Measurements from ENCODE around the gene TAS1R1.

TAS1R1 gene

GRCh38 chr1:6577831-6578525 lies 22.9 kb downstream of the TAS1R1 start:
- H2AK5ac ChIP-seq (ENCODE audit: low read length) = no peak overlapping the region
- H3K56ac ChIP-seq (ENCODE audit: low read length) = no peak overlapping the region
- no peak overlapping the region for H4K8ac ChIP-seq (ENCODE audit: low read depth, low read length)
- no peak overlapping the region for H3K9ac ChIP-seq (ENCODE audit: low read length)
- no peak overlapping the region for H3K23ac ChIP-seq (ENCODE audit: low read length)
- H3K79me2 ChIP-seq (ENCODE audit: control insufficient read depth, insufficient read depth, low read length) = peaks cover 3% of the 10 kb centered on the region
- no peaks in the 10 kb centered on the region for H3K27me3 ChIP-seq (ENCODE audit: insufficient read depth, low read length, poor library complexity)
- H2BK120ac ChIP-seq (ENCODE audit: low read depth, low read length) = no peak overlapping the region
- WGBS (ENCODE audit: extremely low coverage, insufficient coverage, low lambda C conversion rate) = no CpG with 5 or more reads among the region's 6 CpGs
- peaks cover 8% of the 10 kb centered on the region for H3K79me1 ChIP-seq (ENCODE audit: low read length)
- no peak overlapping the region for H2BK15ac ChIP-seq (replicated peaks; ENCODE audit: low read depth)
- no peak for DNase-seq
- H3K36me3 ChIP-seq (ENCODE audit: control insufficient read depth, insufficient read depth, low read length) = no peaks in the 10 kb centered on the region
- no peak overlapping the region for H3K4me2 ChIP-seq (ENCODE audit: low read length)
- no peak overlapping the region for H3K18ac ChIP-seq (ENCODE audit: low read length)
- no peak overlapping the region for H3K4ac ChIP-seq (ENCODE audit: low read depth, low read length)
- H2BK5ac ChIP-seq (ENCODE audit: low read length) = no peak overlapping the region
- no peak overlapping the region for H3K27ac ChIP-seq (ENCODE audit: low read depth, low read length)
- no peak overlapping the region for H4K5ac ChIP-seq (ENCODE audit: low read length)
- peaks cover 3% of the 10 kb centered on the region for H3K4me1 ChIP-seq (ENCODE audit: control insufficient read depth, low read depth, low read length)
- no peak overlapping the region for H3K4me3 ChIP-seq (ENCODE audit: low read length)

GRCh38 chr1:6578624-6579373 lies 23.7 kb downstream of the TAS1R1 start:
- no peak overlapping the region for H3K4ac ChIP-seq (ENCODE audit: low read depth, low read length)
- H3K4me2 ChIP-seq (ENCODE audit: low read length) = no peak overlapping the region
- H3K4me1 ChIP-seq (ENCODE audit: control insufficient read depth, low read depth, low read length) = peaks cover 3% of the 10 kb centered on the region
- peak overlapping the region; percentile 58 for H3K9ac ChIP-seq (ENCODE audit: low read length)
- no peaks in the 10 kb centered on the region for H3K36me3 ChIP-seq (ENCODE audit: control insufficient read depth, insufficient read depth, low read length)
- no peak overlapping the region for H3K4me3 ChIP-seq (ENCODE audit: low read length)
- no peak overlapping the region for H3K18ac ChIP-seq (ENCODE audit: low read length)
- H4K5ac ChIP-seq (ENCODE audit: low read length) = no peak overlapping the region
- no peak overlapping the region for H3K23ac ChIP-seq (ENCODE audit: low read length)
- no peak overlapping the region for H2BK15ac ChIP-seq (replicated peaks; ENCODE audit: low read depth)
- peaks cover 3% of the 10 kb centered on the region for H3K79me2 ChIP-seq (ENCODE audit: control insufficient read depth, insufficient read depth, low read length)
- WGBS (ENCODE audit: extremely low coverage, insufficient coverage, low lambda C conversion rate) = no CpG with 5 or more reads among the region's 14 CpGs
- DNase-seq = no peak
- H3K27me3 ChIP-seq (ENCODE audit: insufficient read depth, low read length, poor library complexity) = no peaks in the 10 kb centered on the region
- H2BK120ac ChIP-seq (ENCODE audit: low read depth, low read length) = no peak overlapping the region
- H3K79me1 ChIP-seq (ENCODE audit: low read length) = peaks cover 8% of the 10 kb centered on the region
- H3K56ac ChIP-seq (ENCODE audit: low read length) = peak overlapping the region; percentile 81
- H4K8ac ChIP-seq (ENCODE audit: low read depth, low read length) = no peak overlapping the region
- peak overlapping the region; percentile 89 for H2AK5ac ChIP-seq (ENCODE audit: low read length)
- no peak overlapping the region for H2BK5ac ChIP-seq (ENCODE audit: low read length)
- no peak overlapping the region for H3K27ac ChIP-seq (ENCODE audit: low read depth, low read length)

- H3K79me1 ChIP-seq (ENCODE audit: low read length) = peaks cover 8% of the 10 kb centered on the region
- H3K4me2 ChIP-seq (ENCODE audit: low read length) = peak within 1 kb of the TSS; percentile 66
- H3K36me3 ChIP-seq (ENCODE audit: control insufficient read depth, insufficient read depth, low read length) = no peaks in the 10 kb centered on the region
- H2AK5ac ChIP-seq (ENCODE audit: low read length) = peak within 1 kb of the TSS; percentile 89
- H2BK15ac ChIP-seq (replicated peaks; ENCODE audit: low read depth) = no peak within 1 kb of the TSS
- H2BK5ac ChIP-seq (ENCODE audit: low read length) = no peak within 1 kb of the TSS
- H3K4ac ChIP-seq (ENCODE audit: low read depth, low read length) = no peak within 1 kb of the TSS
- no peaks in the 10 kb centered on the region for H3K27me3 ChIP-seq (ENCODE audit: insufficient read depth, low read length, poor library complexity)
- no peak within 1 kb of the TSS for H4K8ac ChIP-seq (ENCODE audit: low read depth, low read length)
- peak within 1 kb of the TSS; percentile 88 for H3K56ac ChIP-seq (ENCODE audit: low read length)
- peak within 1 kb of the TSS; percentile 81 for H3K9ac ChIP-seq (ENCODE audit: low read length)
- no CpG with 5 or more reads among the region's 58 CpGs for WGBS (ENCODE audit: extremely low coverage, insufficient coverage, low lambda C conversion rate)
- H3K18ac ChIP-seq (ENCODE audit: low read length) = no peak within 1 kb of the TSS
- no peak within 1 kb of the TSS for H4K5ac ChIP-seq (ENCODE audit: low read length)
- peak within 1 kb of the TSS; percentile 69 for H3K4me3 ChIP-seq (ENCODE audit: low read length)
- peak; percentile 99 for DNase-seq
- no peak within 1 kb of the TSS for H2BK120ac ChIP-seq (ENCODE audit: low read depth, low read length)
- H3K4me1 ChIP-seq (ENCODE audit: control insufficient read depth, low read depth, low read length) = peaks cover 3% of the 10 kb centered on the region
- H3K27ac ChIP-seq (ENCODE audit: low read depth, low read length) = no peak within 1 kb of the TSS
- no peak within 1 kb of the TSS for H3K23ac ChIP-seq (ENCODE audit: low read length)
- peaks cover 3% of the 10 kb centered on the region for H3K79me2 ChIP-seq (ENCODE audit: control insufficient read depth, insufficient read depth, low read length)
Measured at GRCh38 chr1:6579374-6580118, 24.4 kb downstream of the TAS1R1 start, which contains the start of gene ZBTB48. TSS of gene ZBTB48 (plus strand) at chr1:6579994. CDS start at chr1:6580610, 616 bp downstream.

- Histone ChIP-seq H3K23ac (ENCODE audit: low read length) (no peak overlapping the region), H3K27me3 (ENCODE audit: insufficient read depth, low read length, poor library complexity) (no peaks in the 10 kb centered on the region)
- no CpG with 5 or more reads among the region's 30 CpGs for WGBS (ENCODE audit: extremely low coverage, insufficient coverage, low lambda C conversion rate)
Measured at GRCh38 chr1:6580119-6580592, 25.0 kb downstream of the TAS1R1 start.

GRCh38 chr1:6580593-6581409 lies 25.7 kb downstream of the TAS1R1 start:
- peak; percentile 46 for DNase-seq
- Histone ChIP-seq H3K27ac (ENCODE audit: low read depth, low read length) (no peak overlapping the region), H3K36me3 (ENCODE audit: control insufficient read depth, insufficient read depth, low read length) (no peaks in the 10 kb centered on the region)

More at GRCh38 chr1:6580119-6580592, 25.0 kb downstream of the TAS1R1 start:
- Histone ChIP-seq H3K18ac (ENCODE audit: low read length) (no peak overlapping the region), H3K27ac (ENCODE audit: low read depth, low read length) (no peak overlapping the region), H2AK5ac (ENCODE audit: low read length) (no peak overlapping the region), H2BK120ac (ENCODE audit: low read depth, low read length) (no peak overlapping the region), H3K36me3 (ENCODE audit: control insufficient read depth, insufficient read depth, low read length) (no peaks in the 10 kb centered on the region), H4K5ac (ENCODE audit: low read length) (no peak overlapping the region), H3K4me2 (ENCODE audit: low read length) (peak overlapping the region; percentile 66), H3K56ac (ENCODE audit: low read length) (peak overlapping the region; percentile 88), H3K9ac (ENCODE audit: low read length) (peak overlapping the region; percentile 81), H3K4me3 (ENCODE audit: low read length) (peak overlapping the region; percentile 69), H2BK5ac (ENCODE audit: low read length) (no peak overlapping the region), H3K4ac (ENCODE audit: low read depth, low read length) (no peak overlapping the region), H3K79me2 (ENCODE audit: control insufficient read depth, insufficient read depth, low read length) (peaks cover 3% of the 10 kb centered on the region), H3K4me1 (ENCODE audit: control insufficient read depth, low read depth, low read length) (peaks cover 3% of the 10 kb centered on the region), H2BK15ac (replicated peaks; ENCODE audit: low read depth) (no peak overlapping the region), H4K8ac (ENCODE audit: low read depth, low read length) (no peak overlapping the region), H3K79me1 (ENCODE audit: low read length) (peaks cover 8% of the 10 kb centered on the region)
- no peak for DNase-seq

More at GRCh38 chr1:6580593-6581409, 25.7 kb downstream of the TAS1R1 start:
- Histone ChIP-seq H3K9ac (ENCODE audit: low read length) (peak overlapping the region; percentile 81), H2AK5ac (ENCODE audit: low read length) (no peak overlapping the region), H3K79me2 (ENCODE audit: control insufficient read depth, insufficient read depth, low read length) (peaks cover 3% of the 10 kb centered on the region), H2BK15ac (replicated peaks; ENCODE audit: low read depth) (no peak overlapping the region), H2BK5ac (ENCODE audit: low read length) (no peak overlapping the region), H3K18ac (ENCODE audit: low read length) (no peak overlapping the region), H4K8ac (ENCODE audit: low read depth, low read length) (no peak overlapping the region), H3K27me3 (ENCODE audit: insufficient read depth, low read length, poor library complexity) (no peaks in the 10 kb centered on the region), H4K5ac (ENCODE audit: low read length) (no peak overlapping the region), H3K4me2 (ENCODE audit: low read length) (peak overlapping the region; percentile 66), H3K4me1 (ENCODE audit: control insufficient read depth, low read depth, low read length) (peaks cover 3% of the 10 kb centered on the region), H3K79me1 (ENCODE audit: low read length) (peaks cover 8% of the 10 kb centered on the region), H3K56ac (ENCODE audit: low read length) (peak overlapping the region; percentile 88), H2BK120ac (ENCODE audit: low read depth, low read length) (no peak overlapping the region), H3K23ac (ENCODE audit: low read length) (no peak overlapping the region), H3K4me3 (ENCODE audit: low read length) (peak overlapping the region; percentile 69), H3K4ac (ENCODE audit: low read depth, low read length) (no peak overlapping the region)
- WGBS (ENCODE audit: extremely low coverage, insufficient coverage, low lambda C conversion rate) = no CpG with 5 or more reads among the region's 19 CpGs
